Stimulated activated CD4-positive, alpha-beta T cell treated with anti-CD3 and anti-CD28 coated beads, Interleukin-1b, Interleukin-23, amount 100 ng/mL, for 48 hours (primary cell): ENCODE data around the gene SEMA3A.

ENCODE experiments used
- DNase-seq: peaks from one replicate; pipeline ENCODE4 v3.0.0-alpha.2; 2020

SEMA3A gene

GRCh38 chr7:83913174-83913573 is 281.4 kb downstream of the SEMA3A start:
- DNase-seq, result no peak

GRCh38 chr7:83908526-83908925 is 286.1 kb downstream of the SEMA3A start:
- no peak for DNase-seq
